Osteoblast (primary cell): ENCODE measurements around the gene MTCH1. TPM values are rescaled to one million over a fixed set of nuclear protein-coding genes. Genes with fewer than 3 reads are reported as not detected.

ENCODE experiments used
- DNase-seq: peaks from one replicate; pipeline ENCODE4 v3.0.0; 2011; ENCODE audit warnings: low spot score, mixed read lengths; ENCODE audit not compliant: insufficient read length; ENCODE audit errors: missing footprints
- H2AFZ ChIP-seq: 2 replicates; pipeline ENCODE4 v1.6.0; 2011; ENCODE audit warnings: mild to moderate bottlenecking, low read length
- H3K27ac ChIP-seq: 2 replicates; pipeline ENCODE4 v1.5.1; 2011; ENCODE audit warnings: mild to moderate bottlenecking, low read depth, low read length, moderate library complexity
- H3K27me3 ChIP-seq: 2 replicates; pipeline ENCODE4 v1.6.0; 2012; ENCODE audit warnings: mild to moderate bottlenecking, control low read depth, inconsistent platforms, low read length, moderate library complexity; ENCODE audit not compliant: insufficient read depth
- H3K36me3 ChIP-seq: 2 replicates; pipeline ENCODE4 v1.5.1; 2011; ENCODE audit warnings: mild to moderate bottlenecking, low read length, control low read depth, moderate library complexity; ENCODE audit not compliant: insufficient read depth
- H3K4me1 ChIP-seq: 2 replicates; pipeline ENCODE4 v1.5.1; 2011; ENCODE audit warnings: mild to moderate bottlenecking, low read length, control low read depth, moderate library complexity; ENCODE audit not compliant: insufficient read depth
- H3K4me2 ChIP-seq: 2 replicates; pipeline ENCODE4 v1.6.0; 2011; ENCODE audit warnings: mild to moderate bottlenecking, low read length; ENCODE audit not compliant: insufficient read depth
- H3K4me3 ChIP-seq: fragments of 200-600 bp; sonication (generic); 3 replicates; pipeline ENCODE4 v1.5.1; 2012; ENCODE audit warnings: mild to moderate bottlenecking, low read length, inconsistent platforms; ENCODE audit not compliant: insufficient read depth
- H3K79me2 ChIP-seq: 2 replicates; pipeline ENCODE4 v1.6.0; 2012; ENCODE audit warnings: mild to moderate bottlenecking, low read length, control low read depth, inconsistent platforms; ENCODE audit not compliant: insufficient read depth
- H3K9me3 ChIP-seq: 2 replicates; pipeline ENCODE4 v1.5.1; 2011; ENCODE audit warnings: low read depth, low read length, control low read depth
- H4K20me1 ChIP-seq: 2 replicates; pipeline ENCODE4 v1.6.0; 2012; ENCODE audit warnings: mild to moderate bottlenecking, low read length, control low read depth; ENCODE audit not compliant: insufficient read depth
- CTCF ChIP-seq: IDR thresholded peaks from 2 replicates; pipeline ENCODE4 v1.5.1; 2011; ENCODE audit warnings: mild to moderate bottlenecking, low read depth, low read length, moderate library complexity; ENCODE audit errors: extremely low read depth
- total RNA-seq: library from RNA; depleted of rRNA; stranded (reverse); fragments of >200 nt; gene quantifications from 2 replicates; pipeline ENCODE4 v1.2.3, GENCODE V29; 2012

The MTCH1 gene
- total RNA-seq, 1 donor: 185 TPM

GRCh38 chr6:36962874-36963273, 23.1 kb downstream of the MTCH1 start:
- Histone ChIP-seq H3K27me3 (no peaks in the 10 kb centered on the region), H3K36me3 (peaks cover 14% of the 10 kb centered on the region), H4K20me1 (no peaks in the 10 kb centered on the region), H3K79me2 (no peaks in the 10 kb centered on the region), H3K27ac (no peak overlapping the region), H3K4me1 (peaks cover 10% of the 10 kb centered on the region), H3K4me3 (no peak overlapping the region), H3K4me2 (no peak overlapping the region), H3K9me3 (no peaks in the 10 kb centered on the region), H2AFZ (no peak overlapping the region)
- DNase-seq: peak; percentile 91
- TF ChIP-seq CTCF: no peak

GRCh38 chr6:36961441-36962435, 24.3 kb downstream of the MTCH1 start:
- TF ChIP-seq CTCF: no peak
- H3K27me3 ChIP-seq: no peaks in the 10 kb centered on the region
- DNase-seq: peak; percentile 88
- H2AFZ ChIP-seq: no peak overlapping the region
- no peaks in the 10 kb centered on the region for H4K20me1 ChIP-seq
- H3K4me2 ChIP-seq: no peak overlapping the region
- no peaks in the 10 kb centered on the region for H3K9me3 ChIP-seq
- H3K4me3 ChIP-seq: no peak overlapping the region
- no peak overlapping the region for H3K27ac ChIP-seq
- peaks cover 10% of the 10 kb centered on the region for H3K4me1 ChIP-seq
- H3K79me2 ChIP-seq: no peaks in the 10 kb centered on the region
- peaks cover 3% of the 10 kb centered on the region for H3K36me3 ChIP-seq

DNA sequence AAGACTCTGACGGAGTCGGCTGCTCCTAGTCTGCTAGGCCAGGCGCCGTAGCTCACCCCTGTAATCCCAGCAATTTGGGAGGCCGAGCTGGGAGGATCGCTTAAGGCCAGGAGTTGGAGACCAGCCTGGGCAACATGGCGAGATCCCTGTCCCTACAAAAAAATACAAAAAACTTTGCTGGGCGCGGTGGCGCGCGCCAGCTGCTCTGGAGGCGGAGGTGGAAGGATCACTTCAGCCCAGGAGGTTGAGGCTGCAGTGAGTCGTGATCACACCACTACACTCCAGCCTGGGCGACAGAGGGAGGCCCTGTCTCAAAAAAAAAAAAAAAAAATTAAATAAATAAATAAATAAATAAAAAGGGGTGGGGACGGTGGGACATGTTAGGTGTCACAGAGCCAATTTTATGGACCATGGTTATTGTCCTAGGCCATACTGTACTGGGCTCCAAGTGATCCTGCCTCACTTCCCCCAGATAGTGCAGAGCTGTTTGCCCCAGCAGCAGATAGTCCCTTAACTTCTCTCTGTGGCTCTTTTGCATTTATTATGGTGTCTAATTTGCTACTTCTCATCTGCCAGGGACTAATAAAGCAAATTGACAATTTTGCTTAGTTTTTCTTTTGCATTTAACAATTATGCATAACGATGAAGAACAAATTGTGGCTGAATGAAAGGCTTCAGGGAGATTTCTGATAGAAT, 26.3 kb downstream of the MTCH1 start:
- TF ChIP-seq CTCF: no peak
- Histone ChIP-seq H3K27me3 (no peaks in the 10 kb centered on the region), H4K20me1 (no peaks in the 10 kb centered on the region), H3K36me3 (no peaks in the 10 kb centered on the region), H3K27ac (no peak overlapping the region), H3K4me2 (no peak overlapping the region), H3K4me1 (peaks cover 10% of the 10 kb centered on the region), H3K9me3 (no peaks in the 10 kb centered on the region), H3K79me2 (no peaks in the 10 kb centered on the region), H3K4me3 (no peak overlapping the region), H2AFZ (no peak overlapping the region)
- peak; percentile 90 for DNase-seq
